ENCODE data around the gene TFB1M.

DNA sequence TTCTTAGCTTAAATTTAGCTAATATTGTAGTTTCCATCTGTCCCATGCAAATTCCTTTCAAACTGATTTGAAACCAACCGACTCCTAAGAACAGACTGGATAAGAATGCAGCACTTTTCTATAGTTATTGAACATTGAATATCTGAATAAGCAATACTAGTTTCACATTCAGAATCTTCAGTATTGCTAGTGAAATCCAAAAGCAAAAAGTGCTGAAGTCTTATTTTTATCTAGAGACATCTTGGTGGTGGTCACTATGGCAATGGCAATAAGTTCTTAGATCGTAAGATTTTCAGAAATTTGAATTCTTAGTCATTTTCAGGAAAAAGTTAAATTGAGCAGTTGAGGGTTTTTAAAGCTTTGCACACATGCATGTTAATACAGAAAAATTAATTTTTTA, 2.7 kb downstream of the TFB1M start:
- TF ChIP-seq CTCF (IDR thresholded peaks at IDR 0.05): no peak
- no peak for TF ChIP-seq EZH2 (IDR thresholded peaks at IDR 0.05)
- TF ChIP-seq EZH2phosphoT487 (IDR thresholded peaks at IDR 0.05): no peak
